Iris pigment epithelial cell (primary cell): ENCODE results near the gene DAZAP2.
"Not testable (repeated sequence)": the region's sequence is repeated elsewhere in the genome, so short reads cannot be mapped to it uniquely, and the experiment has no call there.

Experiments
- DNase-seq: peaks from one replicate; pipeline ENCODE4 v3.0.0-alpha.2; 2011; ENCODE audit warnings: low read depth

Gene DAZAP2

GRCh38 chr12:51247523-51248206 lies 9.0 kb downstream of the DAZAP2 start:
- DNase-seq = no peak

GRCh38 chr12:51253276-51253675 lies 14.7 kb downstream of the DAZAP2 start:
- no peak for DNase-seq

- no peak for DNase-seq
Measured at GRCh38 chr12:51254536-51254935, 15.9 kb downstream of the DAZAP2 start.

- DNase-seq = not testable (repeated sequence)
Measured at GRCh38 chr12:51259600-51259999, 21.0 kb downstream of the DAZAP2 start.

GRCh38 chr12:51262758-51263177 lies 24.1 kb downstream of the DAZAP2 start:
- DNase-seq = peak; percentile 61

- DNase-seq = no peak
Measured at GRCh38 chr12:51263341-51263740, 24.7 kb downstream of the DAZAP2 start.

GRCh38 chr12:51264297-51264696 lies 25.7 kb downstream of the DAZAP2 start:
- DNase-seq = no peak

GRCh38 chr12:51265024-51265423 lies 26.4 kb downstream of the DAZAP2 start:
- no peak for DNase-seq

GRCh38 chr12:51269174-51270066 lies 30.8 kb downstream of the DAZAP2 start:
- DNase-seq = peak; percentile 27

GRCh38 chr12:51270067-51270950 lies 31.7 kb downstream of the DAZAP2 start, which contains the start of gene SMAGP:
SMAGP (minus strand) TSS chr12:51270415; CDS start chr12:51269278, 1,137 bp downstream.
- DNase-seq = peak; percentile 36

GRCh38 chr12:51270951-51271518 lies 32.4 kb downstream of the DAZAP2 start:
- DNase-seq = peak; percentile 84

- not testable (repeated sequence) for DNase-seq
Measured at GRCh38 chr12:51272810-51273209, 34.2 kb downstream of the DAZAP2 start.

GRCh38 chr12:51275088-51275487 lies 36.5 kb downstream of the DAZAP2 start:
- DNase-seq = no peak

- peak; percentile 80 for DNase-seq
Measured at GRCh38 chr12:51281202-51281924, 42.7 kb downstream of the DAZAP2 start.

- no peak for DNase-seq
Measured at GRCh38 chr12:51285843-51286242, 47.2 kb downstream of the DAZAP2 start.

GRCh38 chr12:51291603-51292513 lies 53.2 kb downstream of the DAZAP2 start:
- not testable (repeated sequence) for DNase-seq
